GM18870 (cell line): Measurements from ENCODE around the gene EBPL.
"Not testable (repeated sequence)": the region's sequence is repeated elsewhere in the genome, so short reads cannot be mapped to it uniquely, and the experiment has no call there.

Experiments
- ATAC-seq: cut with Tn5 transposase; IDR thresholded peaks from one replicate; pipeline ENCODE4 v1.9.1; 2021; ENCODE audit warnings: moderate library complexity; ENCODE audit not compliant: unreplicated experiment

The EBPL gene

GRCh38 chr13:49690995-49691784 lies at the start of gene EBPL:
EBPL (minus strand) TSS chr13:49691486; CDS start chr13:49691424, 62 bp downstream.
- peak; percentile 52 for ATAC-seq

DNA sequence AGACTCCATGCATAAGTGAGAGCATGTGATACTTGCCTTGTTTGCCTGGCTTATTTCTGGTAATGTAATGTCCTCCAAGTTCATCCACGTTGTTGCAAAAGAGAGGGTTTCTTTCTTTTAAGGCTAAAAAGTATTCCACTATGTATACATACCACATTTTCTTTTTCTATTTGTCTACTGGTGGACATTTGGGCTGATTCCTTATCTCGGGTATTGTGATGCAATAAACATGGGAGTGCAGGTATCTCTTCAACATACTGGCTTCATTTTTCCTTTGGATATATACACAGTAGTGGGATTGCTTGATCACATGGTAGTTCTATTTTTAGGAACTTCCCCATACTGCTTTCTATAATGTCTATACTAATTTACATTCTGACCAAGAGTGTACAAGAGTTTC lies 49.6 kb upstream of the EBPL start:
- no peak for ATAC-seq

DNA sequence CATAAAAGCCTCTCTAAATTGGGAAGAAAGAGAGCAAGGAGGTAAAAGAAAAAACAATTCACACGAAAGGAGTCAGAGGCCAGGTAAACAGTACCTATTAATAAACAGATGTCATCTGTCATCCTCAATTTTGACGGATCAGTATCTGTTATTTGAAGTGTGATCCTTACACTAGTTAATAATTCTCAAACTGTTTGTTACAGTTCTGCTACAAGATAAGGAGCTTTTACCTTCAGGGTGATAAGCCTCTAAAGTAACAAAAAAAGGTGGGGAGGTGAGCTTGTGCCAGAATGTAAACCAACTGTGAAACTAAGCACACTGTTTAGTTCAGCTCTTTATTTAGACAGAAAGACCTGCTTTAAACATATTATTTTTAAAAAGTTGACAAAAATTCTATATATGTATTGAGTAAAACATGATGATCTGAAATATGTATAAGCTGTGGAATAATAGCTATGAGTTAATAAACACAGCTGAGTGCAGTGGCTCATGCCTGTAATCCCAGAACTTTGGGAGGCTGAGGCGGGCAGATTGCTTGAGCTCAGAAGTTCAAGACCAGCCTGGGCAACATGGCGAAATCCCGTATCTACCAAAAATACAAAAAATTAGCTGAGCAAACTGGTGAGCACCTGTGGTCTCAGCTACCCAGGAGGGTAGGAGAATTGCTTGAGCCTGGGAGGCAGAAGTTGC lies 48.4 kb upstream of the EBPL start:
- ATAC-seq, result no peak

GRCh38 chr13:49733181-49733951 lies 42.1 kb upstream of the EBPL start:
- no peak for ATAC-seq

DNA sequence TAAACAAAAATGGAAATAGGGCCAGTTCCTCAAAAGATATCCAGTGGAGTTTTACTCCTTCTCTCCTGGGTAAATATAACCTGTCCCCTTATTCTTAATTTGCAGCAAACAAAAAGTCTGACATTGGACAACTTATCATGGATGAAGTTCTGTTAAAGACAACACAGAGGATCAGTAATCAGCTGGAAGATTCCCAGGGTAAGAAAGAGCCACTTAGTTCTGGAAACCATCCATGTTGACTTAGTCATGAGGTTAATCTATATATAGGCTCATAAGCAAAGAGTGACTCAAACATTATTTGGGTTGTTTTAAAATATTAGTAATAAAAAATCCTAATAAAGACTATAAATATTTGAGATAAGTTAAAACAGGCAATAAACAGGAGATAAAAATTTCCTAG lies 40.5 kb upstream of the EBPL start:
- no peak for ATAC-seq

DNA sequence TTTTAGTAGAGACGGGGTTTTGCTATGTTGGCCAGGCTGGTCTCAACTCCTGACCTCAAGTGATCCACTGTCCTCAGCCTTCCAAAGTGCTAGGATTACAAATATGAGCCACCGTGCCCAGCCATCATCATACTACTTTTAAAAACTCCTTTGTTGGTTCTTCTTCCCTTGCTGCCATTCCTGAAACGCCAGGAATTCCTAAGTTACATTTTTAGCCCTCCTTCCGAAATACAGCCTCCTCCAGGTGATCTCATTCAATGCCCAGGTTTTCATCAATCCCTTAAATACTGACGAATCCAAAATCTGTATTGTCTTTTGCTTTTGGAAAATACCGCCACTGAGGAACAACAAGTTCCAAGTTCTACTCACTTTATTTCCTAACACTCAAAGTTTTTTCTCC lies 25.3 kb upstream of the EBPL start:
- no peak for ATAC-seq

DNA sequence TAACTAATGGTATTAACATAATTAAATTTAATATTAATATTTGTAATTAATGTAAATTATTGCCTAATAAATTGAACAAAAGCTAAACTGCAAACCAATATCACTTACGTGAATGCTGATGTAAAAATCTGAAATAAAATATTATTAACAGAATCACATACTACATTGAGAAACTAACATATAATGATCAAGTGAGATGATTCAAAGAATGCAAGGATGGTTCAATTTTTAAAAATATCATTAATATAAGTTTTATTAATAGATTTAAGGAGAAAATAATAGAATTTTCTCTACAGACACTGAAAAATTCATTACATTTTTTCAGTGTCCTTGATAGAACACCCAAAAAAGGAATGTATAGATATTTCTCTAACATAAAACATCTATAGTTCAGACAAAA lies 23.5 kb upstream of the EBPL start:
- ATAC-seq, result no peak

- no peak for ATAC-seq
These were observed 20.1 kb upstream of the EBPL start for GRCh38 chr13:49711218-49711863.

GRCh38 chr13:49704264-49704663 lies 13.0 kb upstream of the EBPL start:
- not testable (repeated sequence) for ATAC-seq

- ATAC-seq, result no peak
These were observed 10.2 kb upstream of the EBPL start for GRCh38 chr13:49701491-49701890.

GRCh38 chr13:49697468-49697867 lies 6.2 kb upstream of the EBPL start:
- no peak for ATAC-seq

- no peak for ATAC-seq
These were observed 3.2 kb upstream of the EBPL start for GRCh38 chr13:49694446-49694845.

GRCh38 chr13:49693877-49694276 lies 2.6 kb upstream of the EBPL start:
- no peak for ATAC-seq

- no peak for ATAC-seq
These were observed 2.0 kb upstream of the EBPL start for GRCh38 chr13:49693191-49693733.

GRCh38 chr13:49690133-49690994 lies 922 bp downstream of the EBPL start:
- ATAC-seq, result peak; percentile 37

DNA sequence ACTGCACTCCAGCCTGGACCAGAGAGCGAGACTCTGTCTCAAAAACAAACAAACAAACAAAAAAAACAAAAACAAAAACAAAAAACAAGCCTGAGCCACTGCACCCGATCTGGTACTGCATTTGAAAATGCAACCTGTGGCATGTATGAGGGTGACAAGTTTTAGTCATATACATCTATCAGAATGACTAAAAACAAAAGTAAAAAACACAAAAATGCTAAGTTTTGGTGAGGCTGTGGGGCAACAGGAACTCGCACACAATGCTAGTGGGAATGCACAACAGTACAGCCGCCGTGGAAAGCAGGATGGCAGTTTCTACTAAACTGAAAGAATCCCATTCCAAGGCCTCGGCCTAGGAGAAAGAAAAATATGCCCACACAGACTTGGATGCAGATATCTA lies 7.8 kb downstream of the EBPL start:
- peak; percentile 81 for ATAC-seq

GRCh38 chr13:49681842-49682435 lies 9.3 kb downstream of the EBPL start:
- no peak for ATAC-seq

DNA sequence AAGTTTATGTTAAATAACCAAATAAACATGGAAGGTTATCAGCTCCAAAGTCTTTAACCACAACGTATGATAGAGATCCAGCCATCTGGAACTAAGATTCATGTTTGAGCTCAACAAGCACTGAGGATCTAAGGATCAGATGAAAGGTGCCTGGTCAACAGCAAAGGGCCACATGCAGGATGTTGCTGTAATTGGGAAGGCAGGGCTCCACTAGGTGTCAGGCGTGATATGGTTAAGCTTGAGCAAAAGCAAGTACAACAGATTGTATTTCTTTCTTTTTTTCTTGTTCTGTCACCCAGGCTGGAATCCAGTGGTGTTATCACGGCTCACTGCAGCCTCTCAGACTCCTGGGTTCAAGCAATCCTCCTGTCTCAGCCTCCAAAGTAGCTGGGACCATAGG lies 12.0 kb downstream of the EBPL start:
- no peak for ATAC-seq

GRCh38 chr13:49678191-49678914 lies 12.9 kb downstream of the EBPL start:
- no peak for ATAC-seq
